Tibial artery (tissue), 4 donors: ENCODE results near the gene NPAS3.

Experiments
- DNase-seq, 2 donors: peaks; one replicate each; pipeline ENCODE4 v3.0.0-alpha.2; 2019
- H3K27ac ChIP-seq, 2 donors: fragments of 200-600 bp; sonication (generic) in 1 of 2; 1 replicate in 1 of 2; 2 replicates in 1 of 2; pipeline ENCODE4 v1.5.1; 2018 to 2019; ENCODE audit warnings: mild to moderate bottlenecking in 1 of 2
- H3K27me3 ChIP-seq, 2 donors: fragments of 200-600 bp; sonication (generic) in 1 of 2; one replicate each; pipeline versions ENCODE4 v1.5.1 to v1.6.0; 2016 to 2019
- H3K36me3 ChIP-seq, 3 donors: fragments of 200-600 bp; sonication (generic) in 2 of 3; one replicate each; pipeline ENCODE4 v1.5.1; 2016 to 2019; ENCODE audit warnings: mild to moderate bottlenecking in 2 of 3
- H3K4me1 ChIP-seq, 4 donors: fragments of 200-600 bp; sonication (generic) in 2 of 4; 1 replicate in 3 of 4; 2 replicates in 1 of 4; pipeline ENCODE4 v1.5.1; 2016 to 2019
- H3K4me3 ChIP-seq, 2 donors: fragments of 200-600 bp; sonication (generic) in 1 of 2; 1 replicate in 1 of 2; 2 replicates in 1 of 2; pipeline ENCODE4 v1.5.1; 2018 to 2019; ENCODE audit warnings: mild to moderate bottlenecking in 2 of 2
- H3K9me3 ChIP-seq, 3 donors: fragments of 200-600 bp; sonication (generic) in 1 of 3; one replicate each; pipeline ENCODE4 v1.5.1; 2016 to 2019
- intact Hi-C: fragments of 100-400 bp; cut with DNase I; formaldehyde crosslinking; loops from one replicate; pipeline ENCODE4 v1.15.0; 2023; ENCODE audit warnings: low total_unique reads
- TF ChIP-seq, protein P1 (sequence below), 2 experiments: fragments of 200-600 bp in 1 of 2; fragments of 450-650 bp in 1 of 2; IDR thresholded peaks; one replicate each; pipeline ENCODE4 v1.5.1; 2017 to 2019; ENCODE audit warnings: antibody characterized with exemption in 2 of 2, mild to moderate bottlenecking in 1 of 2, moderate library complexity in 1 of 2

Gene NPAS3

GRCh38 chr14:33643426-33644181 is 704.9 kb downstream of the NPAS3 start:
- no peak overlapping the region for H3K4me3 ChIP-seq
- H3K4me1 ChIP-seq: peaks cover 0 to 3% (median 0%) of the 10 kb centered on the region in 4 donors
- no peaks in the 10 kb centered on the region for H3K9me3 ChIP-seq
- TF ChIP-seq, protein P1, sequence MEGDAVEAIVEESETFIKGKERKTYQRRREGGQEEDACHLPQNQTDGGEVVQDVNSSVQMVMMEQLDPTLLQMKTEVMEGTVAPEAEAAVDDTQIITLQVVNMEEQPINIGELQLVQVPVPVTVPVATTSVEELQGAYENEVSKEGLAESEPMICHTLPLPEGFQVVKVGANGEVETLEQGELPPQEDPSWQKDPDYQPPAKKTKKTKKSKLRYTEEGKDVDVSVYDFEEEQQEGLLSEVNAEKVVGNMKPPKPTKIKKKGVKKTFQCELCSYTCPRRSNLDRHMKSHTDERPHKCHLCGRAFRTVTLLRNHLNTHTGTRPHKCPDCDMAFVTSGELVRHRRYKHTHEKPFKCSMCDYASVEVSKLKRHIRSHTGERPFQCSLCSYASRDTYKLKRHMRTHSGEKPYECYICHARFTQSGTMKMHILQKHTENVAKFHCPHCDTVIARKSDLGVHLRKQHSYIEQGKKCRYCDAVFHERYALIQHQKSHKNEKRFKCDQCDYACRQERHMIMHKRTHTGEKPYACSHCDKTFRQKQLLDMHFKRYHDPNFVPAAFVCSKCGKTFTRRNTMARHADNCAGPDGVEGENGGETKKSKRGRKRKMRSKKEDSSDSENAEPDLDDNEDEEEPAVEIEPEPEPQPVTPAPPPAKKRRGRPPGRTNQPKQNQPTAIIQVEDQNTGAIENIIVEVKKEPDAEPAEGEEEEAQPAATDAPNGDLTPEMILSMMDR (IDR thresholded peaks at IDR 0.05): no peak
- DNase-seq: no peak
- H3K27ac ChIP-seq: no peak overlapping the region
- no peaks in the 10 kb centered on the region for H3K36me3 ChIP-seq
- intact Hi-C loops: no loop called here
- no peaks in the 10 kb centered on the region for H3K27me3 ChIP-seq

DNA sequence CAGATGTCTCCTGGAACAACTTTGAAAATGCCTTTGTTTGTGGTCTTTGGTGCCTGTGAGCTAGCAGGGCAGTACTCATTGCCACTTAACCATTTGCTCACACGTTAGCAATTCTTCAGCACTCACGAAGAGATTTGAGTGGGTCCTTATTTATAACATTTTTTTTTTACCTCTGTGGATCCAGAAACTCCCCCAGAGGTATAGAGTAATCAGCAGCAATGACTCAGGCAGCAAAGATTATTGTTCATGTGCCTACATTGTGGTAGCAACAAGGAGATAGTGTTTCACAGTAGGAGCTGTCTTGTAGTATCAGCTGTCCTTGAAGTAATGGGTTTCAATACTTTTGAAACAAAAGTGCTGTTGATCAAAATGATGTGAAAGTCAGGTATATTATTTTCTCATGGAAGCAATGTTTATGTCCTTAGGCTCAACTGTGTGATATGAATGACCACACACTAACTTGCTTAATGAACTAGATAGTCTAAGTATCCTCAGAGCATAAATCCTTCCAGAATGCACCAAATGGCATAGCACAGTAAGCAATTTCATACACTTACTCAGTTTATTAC is 708.1 kb downstream of the NPAS3 start:
- TF ChIP-seq, protein P1 (IDR thresholded peaks at IDR 0.05): no peak
- Histone ChIP-seq H3K4me3 (no peak overlapping the region), H3K36me3 (no peaks in the 10 kb centered on the region), H3K9me3 (no peaks in the 10 kb centered on the region), H3K4me1 (peaks cover 0 to 3% (median 0%) of the 10 kb centered on the region in 4 donors), H3K27me3 (no peaks in the 10 kb centered on the region), H3K27ac (no peak overlapping the region)
- DNase-seq: no peak
- intact Hi-C loops: no loop called here

DNA sequence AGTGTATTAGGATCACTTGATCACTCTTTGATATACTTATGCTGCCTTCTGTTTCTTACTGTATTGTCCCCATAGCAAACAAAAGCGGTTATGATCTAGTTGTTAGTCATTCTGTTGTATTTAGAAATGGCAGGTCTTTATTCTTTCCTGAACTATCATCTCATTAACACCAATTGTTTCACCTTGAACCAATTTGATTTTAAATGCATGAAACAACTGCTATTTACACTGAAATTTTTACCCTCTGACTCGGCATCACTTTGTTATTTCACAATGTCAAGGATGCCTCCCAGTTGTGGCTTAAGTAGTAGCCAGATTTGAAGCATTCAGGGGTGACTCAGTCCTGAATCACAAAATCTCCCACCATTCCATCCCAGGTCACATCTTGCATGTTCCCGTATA is 708.7 kb downstream of the NPAS3 start:
- no peaks in the 10 kb centered on the region for H3K36me3 ChIP-seq
- H3K4me1 ChIP-seq: peaks cover 0 to 3% (median 0%) of the 10 kb centered on the region in 4 donors
- no peaks in the 10 kb centered on the region for H3K27me3 ChIP-seq
- H3K4me3 ChIP-seq: no peak overlapping the region
- TF ChIP-seq, protein P1 (IDR thresholded peaks at IDR 0.05): no peak
- no peak for DNase-seq
- H3K27ac ChIP-seq: no peak overlapping the region
- intact Hi-C loops: no loop called here
- no peaks in the 10 kb centered on the region for H3K9me3 ChIP-seq

GRCh38 chr14:33650430-33650829 is 711.8 kb downstream of the NPAS3 start:
- Histone ChIP-seq H3K9me3 (no peaks in the 10 kb centered on the region), H3K4me3 (no peak overlapping the region), H3K27ac (no peak overlapping the region), H3K36me3 (no peaks in the 10 kb centered on the region), H3K4me1 (peaks cover 0 to 3% (median 0%) of the 10 kb centered on the region in 4 donors), H3K27me3 (no peaks in the 10 kb centered on the region)
- intact Hi-C loops: no loop called here
- TF ChIP-seq, protein P1 (IDR thresholded peaks at IDR 0.05): no peak
- no peak for DNase-seq

- intact Hi-C loops: no loop called here
- no peaks in the 10 kb centered on the region for H3K9me3 ChIP-seq
- TF ChIP-seq, protein P1 (IDR thresholded peaks at IDR 0.05): no peak
- no peaks in the 10 kb centered on the region for H3K4me1 ChIP-seq
- no peaks in the 10 kb centered on the region for H3K27me3 ChIP-seq
- no peak overlapping the region for H3K4me3 ChIP-seq
- DNase-seq: no peak
- H3K27ac ChIP-seq: no peak overlapping the region
- H3K36me3 ChIP-seq: no peaks in the 10 kb centered on the region
These were observed 714.1 kb downstream of the NPAS3 start for GRCh38 chr14:33652566-33653307.
